PC-9 (cell line): ENCODE data around the gene RHBDD1. TPM values are rescaled to one million over a fixed set of nuclear protein-coding genes. Genes with fewer than 3 reads are reported as not detected.

ENCODE experiments used
- BruUV-seq: library from RNA; stranded (reverse); fragments of 400-500 nt; replicated peaks from 2 replicates; lab custom pipeline; 2021; lab: Mats Ljungman, UMichigan
- CTCF ChIA-PET: fragments of 300-600 bp; sonication (Branson Sonifier 250); formaldehyde crosslinking; loops from one replicate; lab custom pipeline; 2022; ENCODE audit warnings: antibody characterized with exemption; lab: Charles Lee
- POLR2A ChIA-PET: fragments of 300-600 bp; sonication (Branson Sonifier 250); formaldehyde crosslinking; loops from one replicate; lab custom pipeline; 2022; ENCODE audit warnings: antibody characterized with exemption; ENCODE audit not compliant: unreplicated experiment; lab: Charles Lee
- DNase-seq, 2 experiments: peaks; one replicate each; pipeline versions ENCODE4 v3.0.0 to v3.0.0-alpha.2; 2015 to 2022; ENCODE audit warnings: mixed read lengths in 1 of 2
- H2AFZ ChIP-seq: fragments of 200-600 bp; sonication (generic); 2 replicates; pipeline ENCODE4 v1.8.1; 2017; ENCODE audit warnings: antibody characterized with exemption
- H3F3A ChIP-seq: fragments of 200-600 bp; sonication (generic); 2 replicates; pipeline ENCODE4 v1.8.1; 2017; ENCODE audit warnings: antibody characterized with exemption, mild to moderate bottlenecking, low read depth; ENCODE audit not compliant: insufficient read depth
- H3K27ac ChIP-seq: fragments of 200-600 bp; sonication (generic); 2 replicates; pipeline ENCODE4 v1.6.1; 2016; ENCODE audit warnings: mixed run types
- H3K27me3 ChIP-seq: fragments of 200-600 bp; sonication (generic); 2 replicates; pipeline ENCODE4 v1.6.1; 2016; ENCODE audit warnings: low read depth, mixed run types; ENCODE audit not compliant: insufficient read depth
- H3K36me3 ChIP-seq: fragments of 200-600 bp; sonication (generic); 2 replicates; pipeline ENCODE4 v1.6.1; 2016; ENCODE audit warnings: low read depth, mixed run types
- H3K4me1 ChIP-seq: fragments of 200-600 bp; sonication (generic); replicated peaks from 2 replicates; pipeline ENCODE4 v1.6.1; 2016; ENCODE audit warnings: mixed run types; ENCODE audit not compliant: insufficient read depth
- H3K4me2 ChIP-seq: fragments of 200-600 bp; sonication (generic); 2 replicates; pipeline ENCODE4 v1.6.1; 2017; ENCODE audit warnings: mixed run types
- H3K4me3 ChIP-seq: fragments of 200-600 bp; sonication (generic); 2 replicates; pipeline ENCODE4 v1.6.1; 2016; ENCODE audit warnings: mixed run types
- H3K79me2 ChIP-seq: fragments of 200-600 bp; sonication (generic); 2 replicates; pipeline ENCODE4 v1.6.1; 2017; ENCODE audit warnings: low read depth, mixed run types
- H3K9me2 ChIP-seq: fragments of 200-600 bp; sonication (generic); 2 replicates; pipeline ENCODE4 v1.8.1; 2017; ENCODE audit warnings: mild to moderate bottlenecking; ENCODE audit not compliant: insufficient read depth
- H3K9me3 ChIP-seq: fragments of 200-600 bp; sonication (generic); 2 replicates; pipeline ENCODE4 v1.8.1; 2016; ENCODE audit warnings: low read depth; ENCODE audit not compliant: insufficient read depth
- H4K20me1 ChIP-seq: fragments of 200-600 bp; sonication (generic); 2 replicates; pipeline ENCODE4 v1.8.1; 2017; ENCODE audit not compliant: insufficient read depth
- EZH2 ChIP-seq: fragments of 200-600 bp; sonication (generic); IDR thresholded peaks from 2 replicates; pipeline ENCODE4 v1.8.0; 2017; ENCODE audit warnings: antibody characterized with exemption, low read depth
- intact Hi-C: fragments of 100-400 bp; cut with micrococcal nuclease; formaldehyde crosslinking; loops from one replicate; pipeline ENCODE4 v1.10.0; 2022; ENCODE audit not compliant: unreplicated experiment
- total RNA-seq: library from RNA; stranded (reverse); gene quantifications from 2 replicates; pipeline ENCODE4 v1.2.3, GENCODE V29; 2021
- TF ChIP-seq, protein P1 (sequence below): fragments of 200-600 bp; sonication (generic); conservative IDR thresholded peaks from 2 replicates; pipeline ENCODE4 v1.6.1; 2017; ENCODE audit warnings: mixed run types, antibody characterized with exemption, mild to moderate bottlenecking, moderate library complexity

RHBDD1 gene
- total RNA-seq, 1 experiment from 2014 or later, result 22.3 TPM

DNA sequence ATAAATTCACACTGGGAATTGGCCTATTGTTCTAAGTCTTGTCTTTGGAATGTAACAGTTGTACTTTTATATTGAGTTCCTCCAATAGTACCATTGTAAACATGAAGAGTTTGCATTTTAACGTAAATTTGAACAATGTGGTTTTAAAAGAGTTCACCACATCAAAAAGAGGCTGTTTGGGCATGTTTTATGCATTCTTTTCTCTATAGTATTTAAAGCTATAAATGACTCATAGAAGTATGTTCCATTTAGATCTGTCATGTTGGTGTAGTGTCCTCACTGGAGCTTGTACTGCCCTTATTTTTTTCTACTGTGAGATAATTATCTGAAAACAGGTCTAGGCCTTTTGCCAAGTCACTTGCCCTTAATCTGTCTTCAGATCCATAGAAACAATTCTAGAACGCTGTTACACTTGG lies 141.9 kb downstream of the RHBDD1 start:
- Histone ChIP-seq H3F3A (no peaks in the 10 kb centered on the region), H4K20me1 (no peaks in the 10 kb centered on the region), H3K4me1 (no peaks in the 10 kb centered on the region), H3K9me2 (no peaks in the 10 kb centered on the region), H3K9me3 (no peaks in the 10 kb centered on the region), H3K4me2 (no peak overlapping the region), H3K27ac (no peak overlapping the region), H3K79me2 (no peaks in the 10 kb centered on the region), H3K36me3 (no peaks in the 10 kb centered on the region), H3K27me3 (no peaks in the 10 kb centered on the region), H3K4me3 (no peak overlapping the region), H2AFZ (no peak overlapping the region)
- BruUV-seq, result no TSS peak
- ChIA-PET CTCF (no interaction called here), POLR2A (interaction anchor here (0.6 kb wide), 1 partner anchor 46 kb away, joined by 4 read pairs; no protein-coding TSS in a partner anchor)
- DNase-seq, result no peak
- TF ChIP-seq EZH2, result no peak
- TF ChIP-seq, protein P1, sequence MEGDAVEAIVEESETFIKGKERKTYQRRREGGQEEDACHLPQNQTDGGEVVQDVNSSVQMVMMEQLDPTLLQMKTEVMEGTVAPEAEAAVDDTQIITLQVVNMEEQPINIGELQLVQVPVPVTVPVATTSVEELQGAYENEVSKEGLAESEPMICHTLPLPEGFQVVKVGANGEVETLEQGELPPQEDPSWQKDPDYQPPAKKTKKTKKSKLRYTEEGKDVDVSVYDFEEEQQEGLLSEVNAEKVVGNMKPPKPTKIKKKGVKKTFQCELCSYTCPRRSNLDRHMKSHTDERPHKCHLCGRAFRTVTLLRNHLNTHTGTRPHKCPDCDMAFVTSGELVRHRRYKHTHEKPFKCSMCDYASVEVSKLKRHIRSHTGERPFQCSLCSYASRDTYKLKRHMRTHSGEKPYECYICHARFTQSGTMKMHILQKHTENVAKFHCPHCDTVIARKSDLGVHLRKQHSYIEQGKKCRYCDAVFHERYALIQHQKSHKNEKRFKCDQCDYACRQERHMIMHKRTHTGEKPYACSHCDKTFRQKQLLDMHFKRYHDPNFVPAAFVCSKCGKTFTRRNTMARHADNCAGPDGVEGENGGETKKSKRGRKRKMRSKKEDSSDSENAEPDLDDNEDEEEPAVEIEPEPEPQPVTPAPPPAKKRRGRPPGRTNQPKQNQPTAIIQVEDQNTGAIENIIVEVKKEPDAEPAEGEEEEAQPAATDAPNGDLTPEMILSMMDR, result no peak
- intact Hi-C loops, result no loop called here

DNA sequence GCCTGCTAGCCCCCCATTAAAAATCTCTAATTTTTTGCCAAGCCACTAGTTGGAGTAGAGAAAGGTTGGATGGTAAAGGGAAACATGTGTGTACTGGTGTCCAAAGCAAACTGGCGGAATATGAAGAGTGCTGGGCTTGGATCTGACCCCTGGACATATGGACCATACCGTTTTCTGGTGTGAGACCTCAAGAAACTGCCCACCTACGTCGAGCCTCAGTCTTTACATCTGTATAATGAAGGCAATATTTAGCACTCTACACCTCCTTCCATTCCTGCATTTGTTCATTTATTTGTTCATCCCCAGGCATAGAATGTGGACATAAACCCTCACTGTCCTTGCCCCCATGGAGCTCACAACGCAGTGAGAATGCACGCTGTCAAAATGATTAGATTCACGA lies 142.4 kb downstream of the RHBDD1 start:
- BruUV-seq, result no TSS peak
- POLR2A ChIA-PET, result no interaction called here
- intact Hi-C loops, result no loop called here

DNA sequence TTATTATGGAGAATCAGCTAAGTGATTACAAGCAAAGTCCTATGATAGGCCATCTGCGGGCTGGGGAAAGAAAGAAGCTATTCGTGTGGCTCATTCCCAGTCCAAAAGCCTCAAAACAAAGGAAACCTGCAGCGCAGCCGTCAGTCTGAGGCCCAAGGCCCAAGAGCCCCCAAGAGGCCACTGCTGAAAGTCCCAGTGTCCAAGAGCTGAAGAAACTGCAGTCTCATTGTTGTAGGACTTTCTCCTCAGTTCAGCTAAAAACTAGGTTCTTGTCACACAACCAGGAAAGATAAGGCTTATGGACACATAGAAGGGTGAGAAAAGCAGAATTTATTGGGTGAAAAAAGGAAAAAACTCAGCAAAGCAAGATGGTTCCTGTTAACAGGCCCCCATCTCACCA lies 143.2 kb downstream of the RHBDD1 start:
- ChIA-PET CTCF (no interaction called here), POLR2A (interaction anchor here (0.5 kb wide), 1 partner anchor 1337 kb away, joined by 6 read pairs; no protein-coding TSS in a partner anchor)
- TF ChIP-seq, protein P1, result no peak
- TF ChIP-seq EZH2, result no peak
- no peaks in the 10 kb centered on the region for H3K4me1 ChIP-seq
- no peak overlapping the region for H3K4me2 ChIP-seq
- H3K27me3 ChIP-seq, result no peaks in the 10 kb centered on the region
- no peak overlapping the region for H3K4me3 ChIP-seq
- no peaks in the 10 kb centered on the region for H3K9me2 ChIP-seq
- no peaks in the 10 kb centered on the region for H3K36me3 ChIP-seq
- no peaks in the 10 kb centered on the region for H3K9me3 ChIP-seq
- no peaks in the 10 kb centered on the region for H3K79me2 ChIP-seq
- DNase-seq, result no peak
- H4K20me1 ChIP-seq, result no peaks in the 10 kb centered on the region
- intact Hi-C loops, result no loop called here
- no peak overlapping the region for H3K27ac ChIP-seq
- H2AFZ ChIP-seq, result no peak overlapping the region
- H3F3A ChIP-seq, result no peaks in the 10 kb centered on the region
- BruUV-seq, result no TSS peak

More for the DNA sequence above, 142.4 kb downstream of the RHBDD1 start:
- H3K4me3 ChIP-seq, result no peak overlapping the region
- H3K4me2 ChIP-seq, result no peak overlapping the region
- H3K4me1 ChIP-seq, result no peaks in the 10 kb centered on the region
- DNase-seq, result no peak
- H4K20me1 ChIP-seq, result no peaks in the 10 kb centered on the region
- H3K9me3 ChIP-seq, result no peaks in the 10 kb centered on the region
- no peaks in the 10 kb centered on the region for H3K27me3 ChIP-seq
- H3K9me2 ChIP-seq, result no peaks in the 10 kb centered on the region
- no peak overlapping the region for H2AFZ ChIP-seq
- H3K79me2 ChIP-seq, result no peaks in the 10 kb centered on the region
- no peaks in the 10 kb centered on the region for H3K36me3 ChIP-seq
- H3K27ac ChIP-seq, result no peak overlapping the region
- no peaks in the 10 kb centered on the region for H3F3A ChIP-seq
- CTCF ChIA-PET, result no interaction called here
- no peak for TF ChIP-seq EZH2
- TF ChIP-seq, protein P1, result no peak
